Left ventricle myocardium superior (tissue), 1 donor: ENCODE results near the gene TUBB2B. TPM values are rescaled to one million over a fixed set of nuclear protein-coding genes. Genes with fewer than 3 reads are reported as not detected.
"Not testable (repeated sequence)": the region's sequence is repeated elsewhere in the genome, so short reads cannot be mapped to it uniquely, and the experiment has no call there.

Experiments
- ATAC-seq: fragments of 200-7000 bp; cut with Tn5 transposase; one replicate; pipeline ENCODE4 v1.9.1; 2020; ENCODE audit warnings: mild to moderate bottlenecking, moderate library complexity
- DNase-seq: peaks from one replicate; pipeline ENCODE4 v3.0.0-alpha.2; 2020
- intact Hi-C: fragments of 100-400 bp; cut with micrococcal nuclease; formaldehyde crosslinking; loops from one replicate; pipeline ENCODE4 v1.11.0; 2022
- total RNA-seq: library from RNA; stranded (reverse); fragmentation: NEBNext Ultra II Directional; extraction: Animal tissue kit (Norgen Biotek cat#: 25700); gene quantifications from one replicate; pipeline ENCODE4 v1.2.1, GENCODE V29; 2021
- donor health status: DM: no; HTN: yes; CAD: no; lungs with severe emphysema.

Gene TUBB2B
- total RNA-seq, 1 donor from 2014 or later = 1.0 TPM

DNA sequence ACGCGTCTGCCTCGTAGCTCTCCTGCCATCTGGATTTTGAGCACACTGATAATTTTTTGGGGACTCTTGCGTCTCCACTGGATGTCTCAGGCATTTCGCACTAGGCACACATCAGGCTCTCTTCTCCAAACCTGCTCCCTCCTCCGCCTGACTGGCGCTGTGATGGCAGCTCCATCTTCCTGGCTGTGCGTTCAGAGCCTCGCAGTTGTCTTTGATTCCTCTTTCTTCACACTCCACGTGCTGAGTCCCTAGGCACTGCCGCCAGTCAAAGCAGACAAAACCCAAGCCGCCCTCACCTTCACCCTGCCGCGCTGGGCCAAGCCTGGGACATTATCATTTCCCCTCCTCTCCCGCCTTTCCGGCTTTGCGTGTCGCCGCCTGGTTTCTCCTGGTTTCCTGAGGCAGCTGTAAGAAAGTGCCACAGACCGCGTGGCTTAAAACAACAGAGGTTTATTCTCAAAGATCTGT, 32.1 kb upstream of the TUBB2B start:
- intact Hi-C loops = no loop called here
- ATAC-seq = peak; percentile 15
- peak; percentile 38 for DNase-seq

DNA sequence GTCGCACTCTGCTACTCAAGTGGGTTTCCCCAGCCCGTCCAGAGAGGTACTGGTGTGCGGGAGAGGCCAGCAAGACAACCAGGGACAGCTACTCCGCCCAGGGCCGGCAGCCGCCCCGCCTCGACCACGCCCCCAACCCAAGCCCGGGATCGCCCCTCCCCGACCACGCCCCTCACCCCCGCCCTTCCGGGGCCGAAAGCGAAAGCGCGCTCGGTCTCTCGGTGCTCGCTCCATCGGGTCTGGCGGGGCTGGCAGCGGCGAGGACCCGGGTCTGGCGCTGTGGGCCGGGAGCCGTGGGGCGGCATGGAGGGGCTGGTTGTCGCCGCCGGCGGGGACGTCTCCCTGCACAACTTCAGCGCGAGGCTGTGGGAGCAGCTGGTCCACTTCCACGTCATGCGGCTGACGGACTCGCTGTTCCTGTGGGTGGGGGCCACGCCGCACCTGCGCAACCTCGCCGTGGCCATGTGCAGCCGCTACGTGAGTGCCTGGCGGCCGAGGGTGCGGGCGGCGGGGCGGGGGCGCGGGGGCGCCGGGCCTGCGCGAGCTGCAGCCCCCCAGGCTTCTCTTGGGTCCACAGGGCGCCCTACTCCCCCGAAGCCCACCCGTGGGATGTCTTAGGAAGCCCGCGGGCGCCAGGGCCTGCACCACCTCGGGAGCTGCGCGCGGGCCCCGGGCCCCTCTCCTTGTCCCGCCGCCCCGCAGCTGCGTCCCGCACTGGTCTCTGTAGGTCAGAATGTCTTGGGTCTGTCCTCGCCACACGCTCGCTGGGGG, 31.5 kb upstream of the TUBB2B start, which contains the start of gene PSMG4:
Gene PSMG4, plus strand, starts transcription at position 228 of the 771 bp plus-strand sequence. Its CDS starts 76 bp downstream, at position 304.
- intact Hi-C loops = no loop called here
- peak; percentile 99 for ATAC-seq

DNA sequence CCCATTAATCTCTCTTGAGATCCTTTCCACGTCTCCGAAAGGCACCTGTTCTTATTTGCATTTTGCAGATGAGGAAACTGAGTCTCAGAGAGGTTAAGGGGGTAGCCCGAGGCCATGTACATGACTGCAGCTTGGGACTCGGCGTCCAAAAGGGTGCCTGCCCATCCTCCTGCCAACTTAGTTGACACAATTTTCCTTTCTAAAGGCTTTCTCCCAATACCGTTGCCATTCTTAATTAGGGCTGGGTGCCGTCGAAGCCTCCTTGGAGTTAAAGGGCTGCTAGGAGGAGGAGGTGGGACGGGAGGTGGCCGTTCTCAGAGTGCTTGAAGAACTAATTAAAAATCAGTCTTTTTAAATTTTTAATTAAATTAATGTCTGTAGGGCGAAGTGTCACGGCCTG, 30.7 kb upstream of the TUBB2B start:
- DNase-seq (no peak), ATAC-seq (no peak)
- intact Hi-C loops = no loop called here

More for the DNA sequence above, 31.5 kb upstream of the TUBB2B start, which contains the start of gene PSMG4:
- DNase-seq = peak; percentile 97

DNA sequence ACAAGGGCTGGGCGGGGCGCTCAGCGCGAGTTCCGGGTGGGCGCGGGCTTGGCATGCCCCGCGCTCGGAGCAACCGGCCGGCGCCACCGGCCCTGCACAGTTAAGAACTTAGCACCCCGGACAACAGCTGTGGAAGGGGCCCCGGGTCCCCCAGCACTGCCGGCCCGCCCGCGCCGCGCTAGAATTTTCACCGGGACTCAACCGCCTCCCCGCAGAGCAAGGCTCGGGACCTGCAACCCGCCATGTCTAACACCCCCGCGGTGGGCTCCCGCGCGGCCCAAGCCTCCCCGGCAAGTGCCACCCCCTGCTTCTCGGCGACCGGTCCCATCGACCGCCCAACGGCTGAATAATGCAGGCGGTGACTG, 26.1 kb upstream of the TUBB2B start:
- ATAC-seq (no peak), DNase-seq (peak; percentile 29)
- intact Hi-C loops = loop anchor here (5.0 kb wide), 1 partner anchor 126 kb away; no protein-coding TSS in a partner anchor

DNA sequence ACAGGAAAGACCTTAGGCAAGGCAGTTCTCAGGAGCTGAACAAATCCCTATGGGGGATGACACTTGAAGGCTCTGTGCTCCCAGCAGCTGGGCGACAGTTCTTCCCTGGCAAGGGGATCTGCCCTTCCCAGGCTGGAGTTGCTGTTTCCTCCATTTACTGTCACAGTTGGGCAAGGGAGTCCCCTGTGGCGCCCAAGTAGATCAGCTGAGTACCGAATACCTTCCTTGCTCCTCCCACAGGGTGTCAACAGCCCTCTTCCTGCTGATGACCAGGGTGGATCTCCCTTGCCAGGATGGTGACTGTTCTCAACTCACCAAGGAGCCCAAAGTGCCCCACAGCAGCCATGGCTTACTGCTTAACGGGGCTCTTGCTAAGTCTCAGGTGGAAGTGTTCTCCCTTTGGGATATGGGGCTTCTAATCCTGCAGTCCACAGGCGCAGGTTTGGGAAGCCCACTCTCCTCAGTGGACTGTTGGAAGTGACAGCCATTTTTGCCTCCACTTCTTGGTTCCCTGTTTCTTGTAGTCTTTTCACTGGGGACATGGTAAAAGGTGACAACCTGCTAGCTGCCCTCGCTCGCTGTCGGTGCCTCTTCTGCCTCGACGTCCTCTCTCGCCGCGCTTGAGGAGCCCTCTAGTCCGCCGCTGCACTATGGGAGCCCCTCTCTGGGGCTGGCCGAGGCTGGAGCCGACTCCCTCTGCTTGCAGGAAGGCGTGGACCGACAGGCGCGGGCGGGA, 25.6 kb upstream of the TUBB2B start:
- DNase-seq (no peak), ATAC-seq (no peak)
- intact Hi-C loops = loop anchor here (5.0 kb wide), 1 partner anchor 126 kb away; no protein-coding TSS in a partner anchor

DNA sequence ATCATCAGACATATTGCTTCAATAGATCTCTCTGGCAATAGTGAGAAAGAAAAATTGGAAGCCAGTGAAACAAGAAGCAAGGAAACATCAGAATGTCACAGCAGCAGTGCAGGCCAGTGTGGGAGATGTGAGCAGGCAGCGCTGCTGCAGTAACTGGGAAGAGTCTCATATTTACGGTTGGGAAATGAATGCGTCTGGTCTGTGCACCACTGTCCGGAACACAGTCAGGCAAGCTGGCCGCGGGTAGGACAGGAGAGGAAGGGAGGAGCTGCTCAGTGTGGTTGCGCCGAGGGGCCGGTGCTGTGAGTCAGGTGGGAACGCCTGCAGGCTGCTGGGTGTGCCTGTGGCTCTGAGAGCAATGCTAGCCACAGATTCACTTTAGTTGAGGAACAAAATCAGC, 24.9 kb upstream of the TUBB2B start:
- intact Hi-C loops = loop anchor here (5.0 kb wide), 1 partner anchor 125 kb away; no protein-coding TSS in a partner anchor
- no peak for DNase-seq
- ATAC-seq = peak; percentile 8

DNA sequence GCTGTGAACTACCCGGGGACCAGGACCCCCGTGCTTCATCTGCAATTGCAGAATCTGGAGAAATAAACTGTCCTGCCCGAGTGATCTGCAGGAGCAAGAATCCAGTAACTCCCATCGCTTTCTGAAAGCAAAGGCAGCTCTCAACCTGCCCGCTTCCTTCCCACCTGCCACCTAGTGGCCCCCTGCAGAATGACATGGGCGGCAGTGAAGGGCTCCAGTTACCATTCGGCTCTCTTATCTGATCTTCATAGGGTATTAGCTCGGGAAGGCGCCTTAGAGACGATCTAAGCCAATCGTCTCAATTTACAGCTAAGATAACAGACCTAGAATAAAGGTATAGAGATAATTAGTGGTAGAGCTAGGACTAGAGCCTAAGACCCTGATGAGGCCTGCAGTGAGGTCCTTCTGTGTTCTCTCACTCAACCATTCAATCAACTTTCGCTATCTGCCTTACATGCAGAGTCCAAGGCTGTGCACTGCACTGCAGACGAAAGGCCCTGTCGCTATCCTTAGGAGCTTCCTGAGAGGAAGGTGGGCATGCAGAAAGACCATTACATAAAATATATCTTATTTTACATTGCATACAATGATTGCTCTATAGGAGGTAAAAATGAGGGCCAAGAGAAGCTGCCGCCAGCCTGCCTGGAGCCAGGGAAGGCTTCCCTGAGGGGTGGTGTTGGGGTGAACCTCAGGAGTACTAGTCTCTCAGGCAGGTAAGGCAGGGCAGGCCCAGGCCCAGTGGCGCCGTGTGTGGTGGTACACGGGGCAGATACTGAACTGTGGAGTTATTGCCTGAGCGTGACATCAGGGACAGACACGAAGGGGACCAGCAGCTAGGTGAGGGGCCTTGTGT, 24.2 kb upstream of the TUBB2B start:
- intact Hi-C loops = loop anchor here (5.0 kb wide), 1 partner anchor 124 kb away; no protein-coding TSS in a partner anchor
- ATAC-seq (peak; percentile 84), DNase-seq (peak; percentile 85)

DNA sequence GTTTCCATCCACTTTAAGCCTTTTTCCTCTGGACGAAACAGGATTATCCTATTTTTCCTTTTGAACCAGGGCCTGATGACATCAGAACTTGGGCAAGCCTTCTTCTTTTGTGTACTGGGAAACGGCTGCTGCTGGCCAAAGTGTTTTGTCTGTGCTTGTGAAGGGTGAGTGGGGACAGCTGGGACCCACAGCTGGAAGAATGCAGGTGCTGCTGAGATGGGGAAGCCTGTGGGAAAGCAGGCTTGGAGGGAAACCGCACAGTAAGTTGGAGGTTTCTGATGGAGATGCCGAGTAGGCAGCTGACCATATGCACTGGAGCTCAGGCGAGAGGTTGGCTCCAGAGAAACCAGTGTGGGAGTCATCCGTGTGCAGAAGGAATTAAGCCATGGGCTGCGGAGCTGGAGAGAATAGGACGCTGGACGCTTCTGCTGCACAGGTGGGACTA, 22.8 kb upstream of the TUBB2B start:
- peak; percentile 18 for ATAC-seq

DNA sequence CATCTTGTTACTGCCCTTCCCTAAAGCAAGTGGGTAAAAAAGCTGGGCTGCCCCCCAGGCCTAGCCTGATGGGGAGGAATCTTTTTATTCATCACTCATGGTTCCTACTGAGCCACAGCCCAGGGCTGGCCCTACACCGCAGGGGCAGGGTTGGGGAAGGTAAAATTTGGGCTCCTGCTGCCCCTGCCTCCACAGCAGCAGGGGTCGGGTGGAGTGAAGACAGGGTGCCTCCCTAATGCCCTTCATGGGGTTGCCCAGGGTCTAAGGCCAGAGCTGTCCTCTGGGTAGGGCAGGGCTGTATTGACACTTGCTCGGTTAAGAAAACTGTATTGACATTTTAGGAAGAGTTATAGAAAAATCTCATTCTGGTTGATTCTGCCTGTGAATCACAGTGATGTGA, 22.4 kb upstream of the TUBB2B start:
- no peak for ATAC-seq
- intact Hi-C loops = loop anchor here (5.0 kb wide), 1 partner anchor 123 kb away; no protein-coding TSS in a partner anchor
- DNase-seq = no peak

More for the DNA sequence above, 22.8 kb upstream of the TUBB2B start:
- DNase-seq = no peak
- intact Hi-C loops = loop anchor here (5.0 kb wide), 1 partner anchor 123 kb away; no protein-coding TSS in a partner anchor

DNA sequence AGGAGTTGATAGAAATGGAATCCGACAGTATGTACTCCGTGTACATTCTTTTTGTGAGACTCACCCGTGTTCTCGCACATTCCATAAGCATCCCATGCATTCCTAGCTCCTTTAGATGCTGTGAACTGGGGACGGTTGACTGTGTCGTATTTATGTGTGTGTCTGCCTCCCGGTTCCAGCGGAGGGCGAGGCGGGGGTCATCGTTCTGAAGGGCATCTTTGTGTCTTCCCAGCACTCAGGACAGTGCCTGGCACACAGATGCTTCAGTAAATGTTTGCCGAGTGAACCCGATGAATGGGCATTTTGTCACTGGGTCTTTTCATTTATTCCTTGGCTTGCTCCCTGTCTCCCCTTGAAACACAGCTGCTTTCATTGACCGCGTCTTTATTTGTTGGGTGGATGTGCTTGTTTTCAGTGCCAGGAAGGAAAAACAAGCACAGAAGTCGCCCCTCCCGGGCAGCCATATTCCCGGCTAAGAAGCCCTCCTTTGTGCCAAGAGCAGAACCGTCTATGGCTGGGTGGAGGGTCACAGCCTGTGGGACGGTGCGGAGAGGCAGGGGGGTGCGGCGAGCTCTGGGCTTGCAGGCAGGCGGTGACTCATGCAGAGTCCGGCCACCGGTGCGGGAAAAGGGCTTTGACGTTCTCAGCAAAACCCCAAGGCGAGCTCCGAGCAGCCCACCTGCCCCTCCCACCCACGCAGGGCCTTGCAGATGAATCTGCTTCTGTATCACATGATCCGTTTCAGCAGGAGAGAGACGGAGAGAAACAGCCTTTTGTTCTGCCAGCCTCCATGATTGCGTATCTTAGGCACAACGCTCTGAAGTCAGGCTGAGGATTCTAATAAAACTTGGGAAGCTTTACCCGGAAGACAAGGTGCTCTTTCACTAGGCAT, 20.0 kb upstream of the TUBB2B start:
- peak; percentile 55 for ATAC-seq
- intact Hi-C loops = no loop called here
- DNase-seq = peak; percentile 55

DNA sequence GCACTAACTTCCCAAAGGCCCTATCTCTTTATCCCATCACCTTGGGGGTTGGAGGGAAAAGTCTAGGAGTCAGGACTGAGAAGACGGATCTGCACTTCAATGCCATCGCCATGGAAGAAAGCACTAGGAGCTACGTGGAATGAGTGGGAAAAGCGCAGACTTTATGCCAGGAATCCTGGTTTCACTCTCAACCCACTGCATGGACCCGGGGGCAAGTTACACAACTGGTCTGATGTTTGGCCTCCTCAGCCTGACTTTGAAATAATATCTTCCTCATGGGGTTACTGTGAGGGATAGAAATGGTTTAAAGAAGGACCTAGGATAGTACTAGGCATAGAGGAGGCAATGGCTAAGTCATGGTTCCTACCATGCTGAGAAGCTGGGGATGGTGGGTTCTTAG, 17.8 kb upstream of the TUBB2B start:
- intact Hi-C loops = no loop called here
- ATAC-seq = no peak
- DNase-seq = no peak

DNA sequence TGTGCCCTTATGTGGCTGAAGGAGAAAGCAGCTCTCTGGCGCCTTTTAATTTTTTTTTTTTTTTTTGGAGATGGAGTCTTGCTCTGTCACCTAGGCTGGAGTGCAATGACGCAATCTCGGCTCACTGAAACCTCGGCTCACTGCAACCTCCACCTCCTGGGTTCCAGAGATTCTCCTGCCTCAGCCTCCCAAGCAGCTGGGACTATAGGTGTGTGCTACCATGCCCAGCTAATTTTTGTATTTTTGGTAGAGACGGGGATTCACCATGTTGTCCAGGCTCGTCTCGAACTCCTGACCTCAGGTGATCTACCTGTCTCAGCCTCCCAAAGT, 17.3 kb upstream of the TUBB2B start:
- DNase-seq, ATAC-seq, intact Hi-C loops: not testable (repeated sequence)

DNA sequence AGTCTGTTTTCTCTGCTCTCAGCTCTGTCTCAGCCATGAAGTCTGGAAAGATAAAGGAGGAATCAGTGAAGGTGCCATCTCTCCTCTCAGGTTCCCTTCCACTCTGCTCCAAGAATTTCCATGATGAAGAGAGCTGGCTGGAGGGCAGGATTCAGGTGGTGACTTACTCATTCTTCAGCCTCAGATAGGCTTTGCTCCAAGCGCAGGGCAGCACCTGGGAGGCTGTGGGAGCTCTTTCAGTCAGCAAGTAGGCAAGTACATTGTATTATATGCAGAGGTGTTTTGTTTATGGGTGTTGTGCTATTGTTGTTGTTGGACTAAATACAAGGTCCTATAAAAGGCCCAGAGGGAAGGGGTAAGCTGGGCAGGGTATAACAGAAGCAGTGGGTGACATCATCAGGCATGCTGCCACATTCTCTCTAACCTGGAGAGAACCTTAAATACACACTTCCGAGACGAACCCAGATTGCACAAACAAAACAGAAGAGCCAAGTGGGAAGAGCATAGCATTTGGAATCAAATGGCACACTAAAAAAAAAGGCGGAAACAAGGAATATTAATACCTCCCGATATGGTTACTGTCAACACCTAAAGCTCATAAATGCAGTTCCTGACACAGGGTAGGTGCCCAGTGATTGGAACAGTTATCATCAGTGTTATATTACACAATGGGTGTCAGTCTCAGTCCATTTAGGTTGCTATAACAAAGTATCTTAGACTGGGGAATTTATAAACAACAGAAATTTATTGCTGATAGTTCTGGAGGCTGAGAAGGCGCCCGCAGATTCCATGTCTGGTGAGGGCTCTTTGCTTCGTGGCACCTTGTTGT, 16.8 kb upstream of the TUBB2B start:
- intact Hi-C loops = no loop called here
- ATAC-seq (no peak), DNase-seq (no peak)

DNA sequence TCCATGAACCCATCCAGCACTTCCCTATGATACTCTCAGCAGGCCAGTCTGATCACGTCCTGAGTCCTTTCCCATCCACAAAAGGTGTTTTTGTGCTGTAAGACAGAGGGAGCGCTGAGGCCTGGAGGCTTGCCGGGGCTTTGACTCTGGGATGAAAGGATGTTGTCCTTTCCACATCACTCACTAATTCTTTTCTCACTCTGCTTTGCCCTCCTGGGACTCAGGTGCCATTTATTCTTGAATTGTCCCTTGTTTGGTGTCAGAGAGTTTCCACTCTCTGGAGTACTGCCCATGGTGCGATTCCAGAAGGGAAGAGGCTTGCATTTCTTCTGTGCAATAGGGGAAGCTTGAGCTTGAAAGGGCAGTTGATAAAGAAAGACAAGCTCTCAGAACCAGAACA, 15.3 kb upstream of the TUBB2B start:
- intact Hi-C loops = no loop called here
- ATAC-seq (no peak), DNase-seq (no peak)

DNA sequence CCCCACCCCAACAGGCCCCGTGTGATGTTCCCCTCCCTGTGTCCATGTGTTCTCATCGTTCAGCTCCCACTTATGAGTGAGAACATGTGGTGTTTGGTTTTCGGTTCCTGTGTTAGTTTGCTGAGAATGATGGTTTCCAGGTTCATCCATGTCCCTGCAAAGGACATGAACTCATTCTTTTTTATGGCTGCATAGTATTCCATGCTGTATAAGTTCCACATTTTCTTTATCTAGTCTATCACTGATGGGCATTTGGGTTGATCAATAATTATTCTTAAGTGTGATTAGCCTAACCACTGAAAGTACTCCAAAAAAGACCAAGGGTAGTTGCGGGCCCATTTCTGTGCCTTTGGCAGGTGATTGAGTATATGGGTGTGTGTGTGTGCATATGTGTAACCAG, 14.3 kb upstream of the TUBB2B start:
- DNase-seq, intact Hi-C loops, ATAC-seq: not testable (repeated sequence)

DNA sequence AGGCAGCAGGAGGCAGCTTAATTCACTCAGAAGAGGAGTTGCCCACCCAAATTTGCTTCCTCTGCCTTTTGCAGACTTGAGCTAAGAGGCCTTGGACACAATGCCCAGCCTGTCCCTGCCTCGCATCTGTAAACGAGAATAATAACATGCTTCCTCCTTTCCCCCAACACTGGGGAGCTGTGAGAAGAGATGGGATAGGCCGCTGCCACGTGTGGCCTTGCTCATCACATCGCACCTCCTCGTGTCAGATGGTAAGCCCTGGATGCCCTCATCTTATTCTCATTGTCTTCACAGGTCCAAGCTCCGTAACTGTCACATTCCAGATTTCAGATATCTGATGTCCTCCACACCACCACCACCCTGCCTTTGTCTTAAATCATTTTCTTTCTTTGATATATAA, 13.1 kb upstream of the TUBB2B start:
- intact Hi-C loops = no loop called here
- ATAC-seq (no peak), DNase-seq (no peak)

DNA sequence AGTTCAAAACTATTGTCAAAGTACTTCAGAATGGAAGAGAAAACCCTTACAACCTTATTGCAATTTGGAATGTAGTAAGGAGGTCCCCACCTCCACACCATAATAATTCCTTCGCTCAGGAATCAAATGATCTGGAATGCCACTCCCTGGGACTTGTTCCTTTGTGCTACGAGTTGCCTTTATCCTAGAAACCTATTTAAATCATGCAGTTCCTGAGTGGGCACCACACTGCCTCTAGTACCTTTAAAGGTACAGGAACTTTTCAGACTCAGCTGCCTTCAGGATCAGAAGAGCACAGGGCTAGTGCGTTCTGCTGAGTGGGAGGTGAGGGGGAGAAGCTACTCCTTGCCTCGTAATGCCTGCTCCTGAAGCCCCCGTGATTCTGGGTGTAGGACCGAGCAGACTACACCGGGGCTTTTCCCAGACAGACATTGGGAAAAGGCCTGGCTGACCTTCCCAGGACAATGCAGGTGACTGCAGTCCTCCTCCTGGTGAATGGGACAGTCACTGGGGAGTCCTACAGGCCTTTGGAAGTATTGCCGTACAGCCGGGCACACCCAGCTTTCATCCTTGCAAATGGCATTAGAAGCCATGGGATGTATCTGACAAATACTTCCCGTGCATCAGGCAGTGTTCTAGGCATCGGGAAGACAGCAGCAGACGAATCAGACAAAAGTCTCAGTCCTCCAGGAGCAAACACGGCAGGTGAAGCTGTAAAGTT, 11.8 kb upstream of the TUBB2B start:
- intact Hi-C loops = no loop called here
- no peak for DNase-seq
- no peak for ATAC-seq
